ENCODE measurements around the gene TLE2. TPM values are rescaled to one million over a fixed set of nuclear protein-coding genes. Genes with fewer than 3 reads are reported as not detected.

The TLE2 gene
- total RNA-seq, 6 experiments from 2014 or later: 0.15 to 0.67 (median 0.46) TPM; not detected in 2

- Mint-ChIP-seq H3K36me3 (ENCODE audit: low read depth) (peaks cover 10% of the 10 kb centered on the region; the same call in 1 of the 2 replicates), H3K9me3 (no peaks in the 10 kb centered on the region), H3K27ac (peak within 1 kb of the TSS; percentile 72)
These were observed 33.4 kb upstream of the TLE2 start, which contains the start of gene TLE5 for GRCh38 chr19:3062165-3063105. TLE5 (minus strand) TSS chr19:3062495; CDS start chr19:3062200, 295 bp downstream.

DNA sequence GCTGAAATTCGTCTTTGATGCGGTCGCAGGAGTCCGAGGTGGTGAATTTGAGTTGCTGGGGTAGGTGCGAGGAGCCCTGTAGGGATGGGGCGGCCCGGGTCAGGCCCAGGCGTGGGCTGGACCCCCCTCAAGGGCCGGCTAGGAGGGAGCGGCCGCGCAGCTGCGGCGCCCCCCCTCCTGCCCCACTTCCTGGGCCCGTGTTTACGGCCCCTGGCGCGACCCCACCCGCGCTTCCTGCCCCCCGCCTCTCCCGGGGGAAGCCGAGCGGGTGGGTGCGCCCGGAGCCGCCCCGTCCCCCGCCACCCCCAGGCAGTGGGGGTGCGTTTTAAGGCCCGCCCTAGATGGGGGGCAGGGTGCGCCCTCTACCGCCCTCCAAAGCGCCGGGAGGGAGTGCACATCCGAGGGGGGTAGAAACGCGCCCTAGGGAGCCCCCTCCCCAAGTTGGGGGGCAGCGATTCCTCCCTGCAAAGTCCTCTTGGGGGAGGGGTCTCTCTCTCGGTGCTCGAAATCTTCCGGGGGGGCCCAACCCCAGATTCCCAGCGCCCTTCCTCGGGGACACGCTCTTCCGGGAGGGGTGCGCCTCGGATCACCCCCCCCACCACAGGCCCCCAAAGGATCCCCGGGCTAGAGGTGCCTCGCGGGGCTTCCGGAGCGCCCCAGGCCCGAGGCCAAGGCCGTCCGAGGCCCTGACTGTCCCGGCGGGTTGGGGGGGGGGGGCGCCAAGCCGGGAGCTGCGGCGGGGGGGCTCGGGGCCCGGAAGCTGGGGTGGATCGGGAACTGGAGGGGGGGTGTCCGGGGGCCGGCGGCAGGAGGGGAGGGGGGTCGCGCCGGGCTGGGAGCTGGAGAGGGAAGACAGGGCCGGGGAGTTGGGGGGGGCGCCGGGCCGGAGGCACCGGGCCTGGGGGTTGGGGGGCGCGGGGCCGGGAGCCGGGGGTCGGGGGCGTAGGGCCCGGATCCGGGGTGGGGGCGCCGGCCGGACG, 32.4 kb upstream of the TLE2 start:
- Mint-ChIP-seq H3K4me3 (peak overlapping the region; percentile 83), H3K9me3 (no peaks in the 10 kb centered on the region), H3K4me1 (ENCODE audit: low read depth) (peaks cover 10% of the 10 kb centered on the region; the same call in 1 of the 2 replicates), H3K36me3 (ENCODE audit: low read depth) (peaks cover 10% of the 10 kb centered on the region; the same call in 1 of the 2 replicates), H3K27me3 (ENCODE audit: insufficient read depth) (peaks cover under 1% of the 10 kb centered on the region; the same call in 1 of the 2 replicates), H3K27ac (peak overlapping the region; percentile 53)
- TF ChIP-seq CTCF (IDR thresholded peaks at IDR 0.05): peak; percentile 66
- no peak for DNase-seq

More at GRCh38 chr19:3062165-3063105, 33.4 kb upstream of the TLE2 start, which contains the start of gene TLE5:
- peaks cover 2% of the 10 kb centered on the region; the same call in 1 of the 2 replicates for H3K27me3 Mint-ChIP-seq (ENCODE audit: insufficient read depth)
- H3K4me1 Mint-ChIP-seq (ENCODE audit: low read depth): peaks cover 6% of the 10 kb centered on the region; the same call in 1 of the 2 replicates
- DNase-seq: no peak
- peak within 1 kb of the TSS; percentile 83 for H3K4me3 Mint-ChIP-seq
- TF ChIP-seq CTCF (IDR thresholded peaks at IDR 0.05): no peak

DNA sequence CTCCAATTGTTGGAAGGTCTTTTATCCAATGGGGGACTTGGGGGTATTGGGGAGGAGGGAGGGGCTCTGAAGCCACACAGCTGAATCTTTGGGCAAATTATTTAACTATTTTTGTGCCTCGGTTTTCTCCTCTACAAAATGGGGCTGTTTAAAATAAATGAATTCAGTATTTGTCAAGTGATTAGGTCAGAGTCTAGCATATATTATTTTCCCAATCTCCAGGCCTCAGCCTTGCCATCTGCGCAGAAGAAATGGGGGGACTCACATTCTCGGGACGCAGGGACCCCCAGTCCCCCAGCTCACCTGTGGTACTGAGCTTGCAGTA, 31.7 kb upstream of the TLE2 start:
- no peak for TF ChIP-seq CTCF (IDR thresholded peaks at IDR 0.05)
- Mint-ChIP-seq H3K27me3 (ENCODE audit: insufficient read depth) (no peaks in the 10 kb centered on the region), H3K9me3 (no peaks in the 10 kb centered on the region), H3K4me3 (peak overlapping the region; percentile 83), H3K4me1 (ENCODE audit: low read depth) (peaks cover 10% of the 10 kb centered on the region; the same call in 1 of the 2 replicates), H3K27ac (peak overlapping the region; percentile 53), H3K36me3 (ENCODE audit: low read depth) (peaks cover 10% of the 10 kb centered on the region; the same call in 1 of the 2 replicates)
- no peak for DNase-seq

- no peak overlapping the region for H3K27ac Mint-ChIP-seq
- TF ChIP-seq CTCF (IDR thresholded peaks at IDR 0.05): no peak
- no peak for DNase-seq
- no peaks in the 10 kb centered on the region for H3K9me3 Mint-ChIP-seq
- peaks cover 20% of the 10 kb centered on the region for H3K4me1 Mint-ChIP-seq (ENCODE audit: low read depth)
- no peak overlapping the region for H3K4me3 Mint-ChIP-seq
- no peaks in the 10 kb centered on the region for H3K27me3 Mint-ChIP-seq (ENCODE audit: insufficient read depth)
- peaks cover 17% of the 10 kb centered on the region for H3K36me3 Mint-ChIP-seq (ENCODE audit: low read depth)
These were observed 30.6 kb upstream of the TLE2 start for GRCh38 chr19:3059653-3060052.

DNA sequence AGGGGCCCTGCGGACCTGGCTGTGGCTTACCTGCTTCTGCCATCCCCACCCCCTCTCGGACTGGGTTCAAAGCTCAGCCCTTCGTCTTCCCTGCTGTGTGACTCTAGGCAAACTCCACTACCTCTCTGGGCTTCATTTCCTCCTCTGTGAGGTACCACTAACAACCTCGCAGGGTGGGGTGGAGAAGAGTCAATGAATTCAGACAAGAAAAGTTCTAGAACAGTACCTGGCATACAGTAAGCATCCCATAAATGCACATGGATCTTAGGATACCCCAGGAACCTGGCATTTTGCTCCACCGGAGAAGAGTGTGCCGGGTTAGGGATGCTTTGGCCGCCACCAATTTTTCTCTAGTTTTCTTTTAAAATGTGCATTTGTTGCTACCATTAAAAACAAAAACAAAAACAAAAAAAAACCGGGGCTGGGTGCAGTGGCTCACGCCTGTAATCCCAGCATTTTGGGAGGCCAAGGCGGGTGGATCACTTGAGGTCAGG, 29.8 kb upstream of the TLE2 start:
- H3K36me3 Mint-ChIP-seq (ENCODE audit: low read depth): peaks cover 18% of the 10 kb centered on the region
- H3K4me1 Mint-ChIP-seq (ENCODE audit: low read depth): peaks cover 20% of the 10 kb centered on the region
- no peaks in the 10 kb centered on the region for H3K27me3 Mint-ChIP-seq (ENCODE audit: insufficient read depth)
- no peak for TF ChIP-seq CTCF (IDR thresholded peaks at IDR 0.05)
- no peaks in the 10 kb centered on the region for H3K9me3 Mint-ChIP-seq
- H3K4me3 Mint-ChIP-seq: no peak overlapping the region
- H3K27ac Mint-ChIP-seq: no peak overlapping the region
- no peak for DNase-seq
